Uterus (tissue), 2 donors: Measurements from ENCODE around the gene SLC35F5.

ENCODE experiments used
- POLR2A ChIP-seq, 2 donors: fragments of 450-650 bp; IDR thresholded peaks; one replicate each; pipeline ENCODE4 v1.6.1; 2016; ENCODE audit warnings: antibody characterized with exemption in 2 of 2, mild to moderate bottlenecking in 1 of 2, moderate library complexity in 1 of 2
- TF ChIP-seq, protein P1 (sequence below), 4 experiments: fragments of 200-600 bp in 2 of 4; fragments of 450-650 bp in 2 of 4; sonication (generic) in 2 of 4; IDR thresholded peaks; one replicate each; pipeline ENCODE4 v1.5.1; 2016 to 2019; ENCODE audit warnings: antibody characterized with exemption in 4 of 4, mild to moderate bottlenecking in 2 of 4, moderate library complexity in 1 of 4

DNA sequence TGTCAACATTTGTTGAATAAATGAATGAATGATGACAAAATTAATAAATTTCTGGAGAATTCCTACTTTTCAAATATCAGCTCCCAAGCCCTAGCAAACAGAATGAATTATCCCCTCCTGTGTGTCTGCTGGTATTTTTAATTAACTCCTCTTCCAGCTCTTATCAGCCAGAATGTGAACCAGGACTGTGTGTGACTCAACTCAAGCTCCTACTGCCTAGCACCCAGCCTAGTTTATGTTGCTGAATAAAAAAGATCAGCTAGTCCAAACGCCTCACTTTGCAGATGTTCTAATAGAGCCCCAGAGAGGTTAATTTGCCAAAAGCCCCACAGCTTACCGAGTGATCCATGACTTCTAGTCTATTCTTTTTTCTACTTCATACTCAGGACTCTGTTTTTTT, 79.1 kb downstream of the SLC35F5 start:
- TF ChIP-seq POLR2A (IDR thresholded peaks at IDR 0.05), result no peak
- TF ChIP-seq, protein P1, sequence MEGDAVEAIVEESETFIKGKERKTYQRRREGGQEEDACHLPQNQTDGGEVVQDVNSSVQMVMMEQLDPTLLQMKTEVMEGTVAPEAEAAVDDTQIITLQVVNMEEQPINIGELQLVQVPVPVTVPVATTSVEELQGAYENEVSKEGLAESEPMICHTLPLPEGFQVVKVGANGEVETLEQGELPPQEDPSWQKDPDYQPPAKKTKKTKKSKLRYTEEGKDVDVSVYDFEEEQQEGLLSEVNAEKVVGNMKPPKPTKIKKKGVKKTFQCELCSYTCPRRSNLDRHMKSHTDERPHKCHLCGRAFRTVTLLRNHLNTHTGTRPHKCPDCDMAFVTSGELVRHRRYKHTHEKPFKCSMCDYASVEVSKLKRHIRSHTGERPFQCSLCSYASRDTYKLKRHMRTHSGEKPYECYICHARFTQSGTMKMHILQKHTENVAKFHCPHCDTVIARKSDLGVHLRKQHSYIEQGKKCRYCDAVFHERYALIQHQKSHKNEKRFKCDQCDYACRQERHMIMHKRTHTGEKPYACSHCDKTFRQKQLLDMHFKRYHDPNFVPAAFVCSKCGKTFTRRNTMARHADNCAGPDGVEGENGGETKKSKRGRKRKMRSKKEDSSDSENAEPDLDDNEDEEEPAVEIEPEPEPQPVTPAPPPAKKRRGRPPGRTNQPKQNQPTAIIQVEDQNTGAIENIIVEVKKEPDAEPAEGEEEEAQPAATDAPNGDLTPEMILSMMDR (IDR thresholded peaks at IDR 0.05), result no peak
